ENCODE results near the gene JAZF1. TPM values are rescaled to one million over a fixed set of nuclear protein-coding genes. Genes with fewer than 3 reads are reported as not detected.

Gene JAZF1
- total RNA-seq, 1 experiment from 2014 or later: 9.1 TPM

DNA sequence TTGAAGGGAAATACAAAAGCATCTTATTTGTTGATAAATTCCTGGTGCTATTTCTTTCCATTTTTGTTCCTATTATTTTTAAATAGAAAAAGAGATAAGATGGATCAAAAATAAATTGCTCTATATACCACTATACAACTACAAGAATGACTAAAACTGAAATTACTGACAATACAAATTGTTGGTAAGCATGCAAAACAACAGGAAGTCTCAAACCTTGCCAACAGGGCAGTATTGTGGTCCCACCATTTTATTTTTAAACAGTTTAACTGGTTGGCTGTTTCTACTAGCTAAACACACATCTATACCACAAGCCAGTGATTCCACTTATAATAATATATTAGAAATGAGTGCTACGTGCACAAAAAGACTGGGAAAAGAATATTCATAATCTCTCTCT is 213.0 kb downstream of the JAZF1 start:
- Histone ChIP-seq H3K23me2 (ENCODE audit: insufficient read length, low read depth, low read length, poor library complexity, severe bottlenecking) (no peaks in the 10 kb centered on the region), H3K4me2 (ENCODE audit: insufficient read depth, insufficient read length, low read length) (no peak overlapping the region), H3K9me3 (ENCODE audit: control insufficient read depth, low read depth, low read length) (no peaks in the 10 kb centered on the region), H4K20me1 (ENCODE audit: control insufficient read depth, insufficient read depth, insufficient read length) (no peaks in the 10 kb centered on the region), H3K79me2 (ENCODE audit: insufficient read depth, low read length) (no peaks in the 10 kb centered on the region; the same call in 1 of the 2 replicates), H2AK5ac (ENCODE audit: insufficient read length, low read length) (no peak overlapping the region), H3K18ac (ENCODE audit: insufficient read length, low read depth, low read length) (no peak overlapping the region), H2AFZ (ENCODE audit: low read length) (no peak overlapping the region), H3K14ac (ENCODE audit: insufficient read depth, low read length) (no peak overlapping the region), H3K79me1 (ENCODE audit: insufficient read depth, low read depth, low read length, poor library complexity, severe bottlenecking) (no peaks in the 10 kb centered on the region), H3K9ac (ENCODE audit: extremely low read depth, insufficient read length, low read length) (no peak overlapping the region), H2BK12ac (ENCODE audit: insufficient read length, low read depth, low read length) (no peak overlapping the region), H2BK15ac (ENCODE audit: low read depth, low read length) (no peak overlapping the region), H2BK5ac (ENCODE audit: insufficient read length, low read length) (no peak overlapping the region), H3K23ac (ENCODE audit: insufficient read length, low read depth, low read length) (no peak overlapping the region), H4K5ac (ENCODE audit: insufficient read length, low read depth, low read length) (no peak overlapping the region), H3K27me3 (ENCODE audit: insufficient read depth, low read length) (no peaks in the 10 kb centered on the region), H3K4me1 (ENCODE audit: insufficient read depth, low read length) (no peaks in the 10 kb centered on the region), H4K8ac (replicated peaks; ENCODE audit: insufficient read length, low read depth, low read length) (no peak overlapping the region), H3K56ac (ENCODE audit: insufficient read length, low read depth, low read length) (no peak overlapping the region), H4K91ac (ENCODE audit: insufficient read length, low read depth, low read length) (no peak overlapping the region), H3K27ac (ENCODE audit: insufficient read length, low read depth, low read length) (no peak overlapping the region), H2BK120ac (ENCODE audit: low read depth, low read length, poor library complexity, severe bottlenecking) (no peak overlapping the region), H3T11ph (ENCODE audit: low read length) (no peak overlapping the region), H2BK20ac (ENCODE audit: low read depth, low read length, poor library complexity, severe bottlenecking) (no peak overlapping the region), H3K4ac (ENCODE audit: low read depth, low read length) (no peak overlapping the region)
- Mint-ChIP-seq H3K4me1 (no peaks in the 10 kb centered on the region), H3K4me3 (no peak overlapping the region), H3K9me3 (no peaks in the 10 kb centered on the region), H3K27ac (no peak overlapping the region), H3K36me3 (ENCODE audit: insufficient read depth in 1 of 3, low read depth in 3 of 3) (no peaks in the 10 kb centered on the region), H3K27me3 (ENCODE audit: low read depth) (no peaks in the 10 kb centered on the region)
- TF ChIP-seq, protein P1, sequence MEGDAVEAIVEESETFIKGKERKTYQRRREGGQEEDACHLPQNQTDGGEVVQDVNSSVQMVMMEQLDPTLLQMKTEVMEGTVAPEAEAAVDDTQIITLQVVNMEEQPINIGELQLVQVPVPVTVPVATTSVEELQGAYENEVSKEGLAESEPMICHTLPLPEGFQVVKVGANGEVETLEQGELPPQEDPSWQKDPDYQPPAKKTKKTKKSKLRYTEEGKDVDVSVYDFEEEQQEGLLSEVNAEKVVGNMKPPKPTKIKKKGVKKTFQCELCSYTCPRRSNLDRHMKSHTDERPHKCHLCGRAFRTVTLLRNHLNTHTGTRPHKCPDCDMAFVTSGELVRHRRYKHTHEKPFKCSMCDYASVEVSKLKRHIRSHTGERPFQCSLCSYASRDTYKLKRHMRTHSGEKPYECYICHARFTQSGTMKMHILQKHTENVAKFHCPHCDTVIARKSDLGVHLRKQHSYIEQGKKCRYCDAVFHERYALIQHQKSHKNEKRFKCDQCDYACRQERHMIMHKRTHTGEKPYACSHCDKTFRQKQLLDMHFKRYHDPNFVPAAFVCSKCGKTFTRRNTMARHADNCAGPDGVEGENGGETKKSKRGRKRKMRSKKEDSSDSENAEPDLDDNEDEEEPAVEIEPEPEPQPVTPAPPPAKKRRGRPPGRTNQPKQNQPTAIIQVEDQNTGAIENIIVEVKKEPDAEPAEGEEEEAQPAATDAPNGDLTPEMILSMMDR (conservative IDR thresholded peaks at IDR 0.05): no peak
- WGBS (ENCODE audit: extremely low coverage, insufficient read length, low lambda C conversion rate): no CpG with 5 or more reads among the region's 1 CpG
- no peak for DNase-seq
